Astrocyte (in vitro differentiated cells and primary cell): ENCODE data around the gene RAB39B. TPM values are rescaled to one million over a fixed set of nuclear protein-coding genes. Genes with fewer than 3 reads are reported as not detected.
A peak's percentile ranks its signal among the peaks of the same experiment; 100 is the strongest.
"Not testable (repeated sequence)": the region's sequence is repeated elsewhere in the genome, so short reads cannot be mapped to it uniquely, and the experiment has no call there.

Experiments used
- DNase-seq: peaks from one replicate; pipeline ENCODE4 v3.0.0-alpha.2; 2010; ENCODE audit warnings: low read depth
- FAIRE-seq: peaks from 2 replicates; lab custom pipeline; 2011; peaks lifted over from hg19 to GRCh38; lab: Jason Lieb, UNC
- H2AFZ ChIP-seq: 2 replicates; pipeline ENCODE4 v1.6.0; 2012; ENCODE audit warnings: low read depth, low read length, inconsistent platforms
- H3K27ac ChIP-seq: 2 replicates; pipeline ENCODE4 v1.5.1; 2011; ENCODE audit warnings: low read depth, low read length, inconsistent platforms
- H3K27me3 ChIP-seq: 2 replicates; pipeline ENCODE4 v1.6.0; 2011; ENCODE audit warnings: low read length, inconsistent platforms; ENCODE audit not compliant: insufficient read depth
- H3K36me3 ChIP-seq: 2 replicates; pipeline ENCODE4 v1.5.1; 2011; ENCODE audit warnings: low read length, inconsistent platforms; ENCODE audit not compliant: insufficient read depth
- H3K4me1 ChIP-seq: 2 replicates; pipeline ENCODE4 v1.5.1; 2011; ENCODE audit warnings: low read length, inconsistent platforms; ENCODE audit not compliant: insufficient read depth
- H3K4me2 ChIP-seq: 2 replicates; pipeline ENCODE4 v1.6.0; 2012; ENCODE audit warnings: low read length, inconsistent platforms
- H3K4me3 ChIP-seq: 2 replicates; pipeline ENCODE4 v1.5.1; 2011; ENCODE audit warnings: low read depth, mild to moderate bottlenecking, low read length, inconsistent platforms; ENCODE audit not compliant: insufficient read depth
- H3K79me2 ChIP-seq: 2 replicates; pipeline ENCODE4 v1.6.0; 2012; ENCODE audit warnings: mild to moderate bottlenecking, low read length, inconsistent platforms; ENCODE audit not compliant: insufficient read depth
- H3K9ac ChIP-seq: 2 replicates; pipeline ENCODE4 v1.6.0; 2012; ENCODE audit warnings: mild to moderate bottlenecking, low read length, inconsistent platforms
- H3K9me3 ChIP-seq: 2 replicates; pipeline ENCODE4 v1.5.1; 2012; ENCODE audit warnings: low read depth, mild to moderate bottlenecking, low read length, inconsistent platforms; ENCODE audit not compliant: insufficient read depth
- H4K20me1 ChIP-seq: 2 replicates; pipeline ENCODE4 v1.6.0; 2012; ENCODE audit warnings: low read length, inconsistent platforms; ENCODE audit not compliant: insufficient read depth
- H3K27ac Mint-ChIP-seq: one replicate; pipeline ENCODE4 v1.8.0; 2021; ENCODE audit warnings: mild to moderate bottlenecking, mixed read lengths; ENCODE audit not compliant: unreplicated experiment
- H3K27me3 Mint-ChIP-seq: one replicate; pipeline ENCODE4 v1.8.0; 2021; ENCODE audit warnings: low read depth, mixed read lengths; ENCODE audit not compliant: unreplicated experiment
- H3K36me3 Mint-ChIP-seq: one replicate; pipeline ENCODE4 v1.8.0; 2021; ENCODE audit warnings: low read depth, mixed read lengths; ENCODE audit not compliant: unreplicated experiment
- H3K4me1 Mint-ChIP-seq: one replicate; pipeline ENCODE4 v1.8.0; 2021; ENCODE audit warnings: low read depth, mixed read lengths; ENCODE audit not compliant: unreplicated experiment
- H3K4me3 Mint-ChIP-seq: one replicate; pipeline ENCODE4 v1.8.0; 2021; ENCODE audit warnings: mild to moderate bottlenecking, moderate library complexity, mixed read lengths; ENCODE audit not compliant: unreplicated experiment
- H3K9me3 Mint-ChIP-seq: one replicate; pipeline ENCODE4 v1.8.0; 2021; ENCODE audit warnings: mild to moderate bottlenecking, mixed read lengths; ENCODE audit not compliant: unreplicated experiment
- CTCF ChIP-seq: IDR thresholded peaks from 2 replicates; pipeline ENCODE4 v1.5.1; 2011; ENCODE audit warnings: low read depth, mild to moderate bottlenecking, inconsistent platforms, low read length, moderate library complexity; ENCODE audit not compliant: insufficient read depth
- EZH2 ChIP-seq: IDR thresholded peaks from 2 replicates; pipeline ENCODE4 v1.6.1; 2012; ENCODE audit warnings: mild to moderate bottlenecking, low read length, inconsistent platforms; ENCODE audit not compliant: insufficient read depth
- total RNA-seq: library from RNA; stranded (reverse); gene quantifications from 2 replicates; pipeline ENCODE4 v1.2.1, GENCODE V29; 2021

RAB39B gene
- total RNA-seq, 1 donor from 2014 or later: 1.5 TPM

DNA sequence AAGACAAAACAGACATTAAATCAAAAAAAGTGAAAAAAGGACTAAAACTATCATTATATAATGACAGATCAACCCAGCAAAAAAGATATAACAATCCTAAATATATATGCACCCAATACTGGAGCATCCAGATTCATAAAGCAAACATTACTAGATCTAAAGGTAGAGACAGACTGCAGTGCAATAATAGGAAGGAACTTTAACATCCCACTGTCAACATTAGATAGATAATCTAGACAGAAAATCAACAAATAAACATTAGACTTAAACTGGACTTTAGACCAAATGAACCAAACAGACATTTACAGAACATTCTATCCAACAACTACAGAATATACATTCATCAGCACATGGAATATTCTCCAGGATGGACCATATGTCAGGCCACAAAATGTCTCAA lies 29.5 kb upstream of the RAB39B start:
- DNase-seq: no peak
- Mint-ChIP-seq H3K36me3 (no peaks in the 10 kb centered on the region), H3K27me3 (no peaks in the 10 kb centered on the region), H3K4me1 (no peaks in the 10 kb centered on the region), H3K4me3 (no peak overlapping the region), H3K27ac (no peak overlapping the region), H3K9me3 (no peaks in the 10 kb centered on the region)
- Histone ChIP-seq H3K9me3 (no peaks in the 10 kb centered on the region), H2AFZ (no peak overlapping the region), H4K20me1 (no peaks in the 10 kb centered on the region), H3K27me3 (no peaks in the 10 kb centered on the region), H3K4me3 (no peak overlapping the region), H3K4me2 (no peak overlapping the region), H3K9ac (no peak overlapping the region), H3K27ac (no peak overlapping the region), H3K4me1 (no peaks in the 10 kb centered on the region), H3K36me3 (no peaks in the 10 kb centered on the region), H3K79me2 (no peaks in the 10 kb centered on the region)
- peak; percentile 54 for FAIRE-seq
- TF ChIP-seq CTCF (no peak), EZH2 (no peak)

- no peaks in the 10 kb centered on the region for H3K27me3 ChIP-seq
- TF ChIP-seq CTCF (no peak), EZH2 (no peak)
- no peaks in the 10 kb centered on the region for H3K79me2 ChIP-seq
- no peak for DNase-seq
- H3K9ac ChIP-seq: no peak overlapping the region
- no peak overlapping the region for H3K27ac ChIP-seq
- no peak overlapping the region for H3K4me3 ChIP-seq
- peak; percentile 37 for FAIRE-seq
- Mint-ChIP-seq H3K9me3 (no peaks in the 10 kb centered on the region), H3K27me3 (no peaks in the 10 kb centered on the region), H3K4me1 (no peaks in the 10 kb centered on the region), H3K27ac (no peak overlapping the region), H3K4me3 (no peak overlapping the region), H3K36me3 (no peaks in the 10 kb centered on the region)
- no peak overlapping the region for H2AFZ ChIP-seq
- H3K9me3 ChIP-seq: no peaks in the 10 kb centered on the region
- no peaks in the 10 kb centered on the region for H3K4me1 ChIP-seq
- no peak overlapping the region for H3K4me2 ChIP-seq
- no peaks in the 10 kb centered on the region for H3K36me3 ChIP-seq
- no peaks in the 10 kb centered on the region for H4K20me1 ChIP-seq
Observed at GRCh38 chrX:155279873-155280272, 15.6 kb upstream of the RAB39B start.

GRCh38 chrX:155270969-155271368 lies 6.7 kb upstream of the RAB39B start:
- no peaks in the 10 kb centered on the region for H3K9me3 ChIP-seq
- Mint-ChIP-seq H3K4me3 (no peak overlapping the region), H3K4me1 (no peaks in the 10 kb centered on the region), H3K36me3 (no peaks in the 10 kb centered on the region), H3K27me3 (no peaks in the 10 kb centered on the region), H3K27ac (no peak overlapping the region), H3K9me3 (no peaks in the 10 kb centered on the region)
- H2AFZ ChIP-seq: no peak overlapping the region
- H3K27me3 ChIP-seq: no peaks in the 10 kb centered on the region
- H3K9ac ChIP-seq: no peak overlapping the region
- no peaks in the 10 kb centered on the region for H4K20me1 ChIP-seq
- no peak for TF ChIP-seq EZH2
- no peak for TF ChIP-seq CTCF
- H3K4me2 ChIP-seq: no peak overlapping the region
- no peaks in the 10 kb centered on the region for H3K4me1 ChIP-seq
- no peak overlapping the region for H3K4me3 ChIP-seq
- no peak overlapping the region for H3K27ac ChIP-seq
- H3K36me3 ChIP-seq: no peaks in the 10 kb centered on the region
- FAIRE-seq (no peak), DNase-seq (no peak)
- H3K79me2 ChIP-seq: no peaks in the 10 kb centered on the region

- FAIRE-seq, H3K9me3 ChIP-seq, H3K27ac ChIP-seq, H3K4me1 ChIP-seq, H3K9ac ChIP-seq, H3K27ac Mint-ChIP-seq, H3K27me3 Mint-ChIP-seq, H3K4me3 ChIP-seq, H3K27me3 ChIP-seq, H3K4me3 Mint-ChIP-seq, H3K36me3 ChIP-seq, H3K79me2 ChIP-seq, H3K4me2 ChIP-seq, H4K20me1 ChIP-seq, H3K9me3 Mint-ChIP-seq, H2AFZ ChIP-seq, H3K4me1 Mint-ChIP-seq, H3K36me3 Mint-ChIP-seq, DNase-seq: not testable (repeated sequence)
Observed at GRCh38 chrX:155267995-155268394, 3.7 kb upstream of the RAB39B start.
